Measurements from ENCODE around the gene UBXN1. TPM values are rescaled to one million over a fixed set of nuclear protein-coding genes. Genes with fewer than 3 reads are reported as not detected.

UBXN1 gene
- 100 to 1,000 TPM in 1 of 3 donors, 10 to 100 TPM in 2; 79.2 to 138 (median 87.3) TPM for total RNA-seq
- long read RNA-seq, donor 1, transcript UBXN1-217 (10 exons, 943 nt): minor isoform, 20 of 259 reads
- long read RNA-seq, donor 1, transcript UBXN1-202 (9 exons, 1,153 nt): major isoform, 207 of 259 reads
- long read RNA-seq, donor 1, transcript UBXN1-206 (8 exons, 1,257 nt): minor isoform, 5 of 259 reads
- long read RNA-seq, donor 1, partial matches to known transcripts: 16 of 259 reads
- long read RNA-seq, donor 1, other reads (novel, unspliced or antisense): 7 of 259 reads
- long read RNA-seq, donor 2, transcript UBXN1-216 (5 exons, 739 nt): minor isoform, 5 of 147 reads
- long read RNA-seq, donor 2, transcript UBXN1-202 (9 exons, 1,153 nt): major isoform, 118 of 147 reads
- long read RNA-seq, donor 2, partial matches to known transcripts: 9 of 147 reads
- long read RNA-seq, donor 2, other reads (novel, unspliced or antisense): 6 of 147 reads

GRCh38 chr11:62678770-62679696 is at the start of gene UBXN1:
TSS of gene UBXN1 (minus strand) at chr11:62679073. CDS start at chr11:62678923, 150 bp downstream.
- Histone ChIP-seq H3K4me1 (ENCODE audit: low read depth) (peaks cover 19% of the 10 kb centered on the region), H3K4me3 (peak within 1 kb of the TSS; percentile 99), H3K9me3 (no peaks in the 10 kb centered on the region), H3K36me3 (ENCODE audit: low read depth) (no peaks in the 10 kb centered on the region)
- peak; percentile 90 to 94 (median 93) for DNase-seq
- intact Hi-C loops (cut with DNase I, micrococcal nuclease): no loop called here
- peak; percentile 91 for ATAC-seq
- TF ChIP-seq CTCF (IDR thresholded peaks at IDR 0.05): no peak

- no peaks in the 10 kb centered on the region for H3K36me3 ChIP-seq (ENCODE audit: low read depth)
- intact Hi-C loops (cut with DNase I, micrococcal nuclease): no loop called here
- DNase-seq: peak; percentile 89 to 94 (median 92)
- peak; percentile 67 for ATAC-seq
- peaks cover 35% of the 10 kb centered on the region for H3K4me1 ChIP-seq (ENCODE audit: low read depth)
- TF ChIP-seq CTCF (IDR thresholded peaks at IDR 0.05): no peak
- peak within 1 kb of the TSS; percentile 90 for H3K4me3 ChIP-seq
- H3K9me3 ChIP-seq: no peaks in the 10 kb centered on the region
Observed at GRCh38 chr11:62728171-62728988, 49.5 kb upstream of the UBXN1 start, which contains the start of gene TTC9C. TSS of gene TTC9C (plus strand) at chr11:62728486. CDS start at chr11:62728849, 363 bp downstream.

GRCh38 chr11:62727872-62728170 is 48.9 kb upstream of the UBXN1 start:
- peak overlapping the region; percentile 90 for H3K4me3 ChIP-seq
- H3K4me1 ChIP-seq (ENCODE audit: low read depth): peaks cover 35% of the 10 kb centered on the region
- H3K9me3 ChIP-seq: no peaks in the 10 kb centered on the region
- no peaks in the 10 kb centered on the region for H3K36me3 ChIP-seq (ENCODE audit: low read depth)
- ATAC-seq (peak; percentile 74), DNase-seq (peak in 2 of 3 donors; percentile 84 to 90)
- intact Hi-C loops (cut with DNase I, micrococcal nuclease): no loop called here
- no peak for TF ChIP-seq CTCF (IDR thresholded peaks at IDR 0.05)

- Histone ChIP-seq H3K4me1 (ENCODE audit: low read depth) (peaks cover 35% of the 10 kb centered on the region), H3K36me3 (ENCODE audit: low read depth) (peaks cover 3% of the 10 kb centered on the region), H3K9me3 (no peaks in the 10 kb centered on the region), H3K4me3 (peak within 1 kb of the TSS; percentile 90)
- intact Hi-C loops (cut with DNase I, micrococcal nuclease): no loop called here
- ATAC-seq (peak; percentile 84), DNase-seq (peak; percentile 97 to 99 (median 99))
- no peak for TF ChIP-seq CTCF (IDR thresholded peaks at IDR 0.05)
Observed at GRCh38 chr11:62727165-62727871, 48.4 kb upstream of the UBXN1 start, which contains the start of gene HNRNPUL2. TSS of gene HNRNPUL2 (minus strand) at chr11:62727457. CDS start at chr11:62727156, 301 bp downstream.
